Measurements from ENCODE around the gene CYTH3. TPM values are rescaled to one million over a fixed set of nuclear protein-coding genes. Genes with fewer than 3 reads are reported as not detected.
"Not testable (repeated sequence)": the region's sequence is repeated elsewhere in the genome, so short reads cannot be mapped to it uniquely, and the experiment has no call there.

Gene CYTH3
- total RNA-seq, 1 donor from 2014 or later = 46.0 TPM

GRCh38 chr7:6197801-6198551, 74.4 kb downstream of the CYTH3 start:
- no peak for DNase-seq

- no peak for DNase-seq
Measured at GRCh38 chr7:6193709-6194108, 78.7 kb downstream of the CYTH3 start.

- not testable (repeated sequence) for DNase-seq
Measured at GRCh38 chr7:6190563-6190962, 81.9 kb downstream of the CYTH3 start.

- DNase-seq = no peak
Measured at GRCh38 chr7:6188389-6188788, 84.0 kb downstream of the CYTH3 start.

GRCh38 chr7:6186577-6186976, 85.8 kb downstream of the CYTH3 start:
- DNase-seq = no peak

- no peak for DNase-seq
Measured at GRCh38 chr7:6182993-6183392, 89.4 kb downstream of the CYTH3 start.

- DNase-seq = peak; percentile 41
Measured at GRCh38 chr7:6181136-6181535, 91.3 kb downstream of the CYTH3 start.

GRCh38 chr7:6180344-6180725, 92.1 kb downstream of the CYTH3 start:
- no peak for DNase-seq

- no peak for DNase-seq
Measured at GRCh38 chr7:6179620-6180343, 92.6 kb downstream of the CYTH3 start.

GRCh38 chr7:6178298-6179029, 94.0 kb downstream of the CYTH3 start:
- DNase-seq = no peak

GRCh38 chr7:6175645-6176044, 96.8 kb downstream of the CYTH3 start:
- DNase-seq = no peak

GRCh38 chr7:6172910-6173295, 99.5 kb downstream of the CYTH3 start:
- DNase-seq = no peak

GRCh38 chr7:6172224-6172909, 100.1 kb downstream of the CYTH3 start:
- DNase-seq = no peak

- no peak for DNase-seq
Measured at GRCh38 chr7:6171532-6172223, 100.7 kb downstream of the CYTH3 start.

- DNase-seq = no peak
Measured at GRCh38 chr7:6170571-6171531, 101.6 kb downstream of the CYTH3 start.

- no peak for DNase-seq
Measured at GRCh38 chr7:6169805-6170520, 102.5 kb downstream of the CYTH3 start.

GRCh38 chr7:6168477-6168868, 104.0 kb downstream of the CYTH3 start:
- no peak for DNase-seq

GRCh38 chr7:6167587-6168476, 104.6 kb downstream of the CYTH3 start:
- DNase-seq = peak; percentile 59

- DNase-seq = no peak
Measured at GRCh38 chr7:6167004-6167551, 105.3 kb downstream of the CYTH3 start.

Data from tongue (tissue), 2 donors.